Nephron progenitor cell (in vitro differentiated cells): ENCODE results near the gene NEDD1.

Experiments used
- DNase-seq: peaks from one replicate; pipeline ENCODE4 v3.0.0; 2021
- H3K27ac Mint-ChIP-seq: 2 replicates; pipeline ENCODE4 v1.8.0; 2021; ENCODE audit warnings: mild to moderate bottlenecking, moderate library complexity, mixed read lengths
- H3K27me3 Mint-ChIP-seq: 2 replicates; pipeline ENCODE4 v1.8.0; 2021; ENCODE audit warnings: mild to moderate bottlenecking, low read depth, mixed read lengths; ENCODE audit not compliant: poor library complexity
- H3K36me3 Mint-ChIP-seq: 2 replicates; pipeline ENCODE4 v1.8.0; 2021; ENCODE audit warnings: low read depth, mixed read lengths
- H3K4me1 Mint-ChIP-seq: 2 replicates; pipeline ENCODE4 v1.8.0; 2021; ENCODE audit warnings: mixed read lengths
- H3K4me3 Mint-ChIP-seq: 2 replicates; pipeline ENCODE4 v1.8.0; 2021; ENCODE audit warnings: mild to moderate bottlenecking, moderate library complexity, mixed read lengths
- H3K9me3 Mint-ChIP-seq: 2 replicates; pipeline ENCODE4 v1.8.0; 2021; ENCODE audit warnings: mild to moderate bottlenecking, moderate library complexity, mixed read lengths
- TF ChIP-seq, protein P1 (sequence below): fragments of 200-600 bp; sonication (generic); IDR thresholded peaks from 2 replicates; pipeline ENCODE4 v1.5.0; 2021; ENCODE audit warnings: antibody characterized with exemption

The NEDD1 gene

DNA sequence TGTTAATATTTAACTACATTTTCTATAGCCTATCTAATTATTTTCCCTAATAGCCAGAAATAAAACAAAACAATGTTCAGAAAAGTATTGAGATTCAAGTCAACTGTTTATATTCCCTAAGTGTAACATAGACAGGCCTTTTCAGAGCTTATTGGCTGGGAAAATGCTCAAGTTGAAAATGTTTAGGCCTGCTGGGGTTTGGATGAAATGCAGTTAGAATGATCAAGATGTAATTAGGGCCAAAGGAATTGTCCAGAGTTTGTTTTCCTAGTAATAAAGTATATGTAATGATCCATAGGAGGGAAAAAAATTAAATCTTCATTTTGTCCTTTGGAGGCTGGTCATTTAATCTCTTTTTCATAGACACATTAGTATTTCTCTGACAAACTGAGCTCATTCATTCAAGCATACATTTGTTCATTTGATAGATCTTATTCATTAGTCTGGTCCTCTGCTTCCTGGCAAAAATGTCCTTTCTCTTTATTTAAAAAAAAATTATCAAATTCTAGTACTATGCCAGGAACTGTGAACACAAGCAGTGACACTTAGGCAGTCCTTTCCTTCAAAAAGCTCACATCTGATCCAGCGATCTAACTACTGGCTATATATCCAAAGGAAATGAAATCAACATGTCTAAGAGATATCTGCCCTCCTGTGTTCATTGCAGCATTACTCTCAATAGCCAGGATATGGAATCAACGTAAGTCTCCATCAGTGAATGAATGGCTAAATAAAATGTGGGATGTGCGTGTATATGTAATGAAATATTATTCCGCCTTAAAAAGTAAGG lies 40.1 kb upstream of the NEDD1 start:
- no peak overlapping the region for H3K27ac Mint-ChIP-seq
- no peak overlapping the region for H3K4me3 Mint-ChIP-seq
- no peak for DNase-seq
- peaks cover 14% of the 10 kb centered on the region for H3K9me3 Mint-ChIP-seq
- H3K36me3 Mint-ChIP-seq: no peaks in the 10 kb centered on the region
- peaks cover 2% of the 10 kb centered on the region for H3K27me3 Mint-ChIP-seq
- H3K4me1 Mint-ChIP-seq: peaks cover 8% of the 10 kb centered on the region
- TF ChIP-seq, protein P1, sequence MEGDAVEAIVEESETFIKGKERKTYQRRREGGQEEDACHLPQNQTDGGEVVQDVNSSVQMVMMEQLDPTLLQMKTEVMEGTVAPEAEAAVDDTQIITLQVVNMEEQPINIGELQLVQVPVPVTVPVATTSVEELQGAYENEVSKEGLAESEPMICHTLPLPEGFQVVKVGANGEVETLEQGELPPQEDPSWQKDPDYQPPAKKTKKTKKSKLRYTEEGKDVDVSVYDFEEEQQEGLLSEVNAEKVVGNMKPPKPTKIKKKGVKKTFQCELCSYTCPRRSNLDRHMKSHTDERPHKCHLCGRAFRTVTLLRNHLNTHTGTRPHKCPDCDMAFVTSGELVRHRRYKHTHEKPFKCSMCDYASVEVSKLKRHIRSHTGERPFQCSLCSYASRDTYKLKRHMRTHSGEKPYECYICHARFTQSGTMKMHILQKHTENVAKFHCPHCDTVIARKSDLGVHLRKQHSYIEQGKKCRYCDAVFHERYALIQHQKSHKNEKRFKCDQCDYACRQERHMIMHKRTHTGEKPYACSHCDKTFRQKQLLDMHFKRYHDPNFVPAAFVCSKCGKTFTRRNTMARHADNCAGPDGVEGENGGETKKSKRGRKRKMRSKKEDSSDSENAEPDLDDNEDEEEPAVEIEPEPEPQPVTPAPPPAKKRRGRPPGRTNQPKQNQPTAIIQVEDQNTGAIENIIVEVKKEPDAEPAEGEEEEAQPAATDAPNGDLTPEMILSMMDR: no peak

DNA sequence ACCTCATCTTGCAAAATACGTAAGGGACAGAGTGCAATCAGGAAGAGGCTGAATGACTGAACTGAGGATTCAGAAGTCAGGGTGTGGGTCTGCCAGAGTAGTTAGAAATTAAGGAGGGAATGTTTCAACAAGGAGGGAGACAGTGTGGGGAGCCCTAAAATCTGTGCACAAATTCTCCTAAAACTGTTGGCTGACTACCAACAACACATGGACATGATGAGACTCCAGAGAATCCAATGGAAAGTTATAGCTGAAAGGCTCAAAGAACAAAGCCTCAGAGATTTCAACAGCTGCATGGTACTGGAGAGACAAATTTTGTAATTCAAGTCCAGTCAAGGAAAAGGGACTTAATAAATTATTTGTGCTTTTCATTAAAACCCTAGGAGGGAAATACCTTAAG lies 36.1 kb upstream of the NEDD1 start:
- Mint-ChIP-seq H3K36me3 (no peaks in the 10 kb centered on the region), H3K27me3 (peaks cover 2% of the 10 kb centered on the region), H3K27ac (no peak overlapping the region), H3K9me3 (peaks cover 14% of the 10 kb centered on the region), H3K4me3 (no peak overlapping the region), H3K4me1 (no peaks in the 10 kb centered on the region)
- TF ChIP-seq, protein P1: no peak
- DNase-seq: no peak

DNA sequence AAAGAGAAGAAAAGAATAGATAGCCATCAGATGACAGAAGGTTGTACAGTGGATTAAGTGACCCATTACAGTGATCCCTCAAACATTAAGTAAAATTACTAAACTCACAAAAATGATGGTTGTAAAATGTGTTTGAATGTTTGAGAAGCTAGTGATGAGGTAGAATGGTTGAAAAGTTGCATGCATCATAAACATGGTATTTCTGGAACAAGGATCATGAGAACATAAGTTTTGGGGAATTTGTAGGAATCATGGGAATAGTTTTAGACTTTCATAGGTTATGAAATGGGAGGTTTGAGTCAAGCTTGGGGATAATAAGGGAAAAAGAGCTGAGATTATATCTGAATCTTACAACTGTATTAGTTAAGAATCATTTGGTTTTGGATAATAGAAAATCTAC lies 34.1 kb upstream of the NEDD1 start:
- no peak overlapping the region for H3K4me3 Mint-ChIP-seq
- no peak for DNase-seq
- peaks cover 2% of the 10 kb centered on the region for H3K27me3 Mint-ChIP-seq
- H3K27ac Mint-ChIP-seq: no peak overlapping the region
- H3K9me3 Mint-ChIP-seq: peaks cover 14% of the 10 kb centered on the region
- no peaks in the 10 kb centered on the region for H3K36me3 Mint-ChIP-seq
- TF ChIP-seq, protein P1: no peak
- H3K4me1 Mint-ChIP-seq: no peaks in the 10 kb centered on the region

DNA sequence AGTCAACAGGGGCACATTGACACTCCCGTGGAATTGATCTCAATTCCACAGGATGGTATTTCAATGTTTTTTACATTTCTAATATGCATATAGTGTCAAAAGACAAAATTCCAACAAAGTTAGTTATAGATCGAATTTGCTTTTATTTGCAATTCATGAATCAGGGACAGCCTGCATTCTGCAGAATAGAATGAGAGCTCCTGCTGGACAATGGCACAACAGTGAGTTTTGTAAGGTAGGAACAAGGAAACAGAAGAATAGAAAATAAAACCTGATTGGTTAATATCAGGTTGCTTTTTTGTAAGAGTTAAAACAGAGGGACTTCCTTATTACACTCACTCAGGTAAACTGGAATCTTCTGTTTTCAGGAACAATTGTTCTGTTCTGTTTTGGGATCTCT lies 32.8 kb upstream of the NEDD1 start:
- no peak overlapping the region for H3K4me3 Mint-ChIP-seq

DNA sequence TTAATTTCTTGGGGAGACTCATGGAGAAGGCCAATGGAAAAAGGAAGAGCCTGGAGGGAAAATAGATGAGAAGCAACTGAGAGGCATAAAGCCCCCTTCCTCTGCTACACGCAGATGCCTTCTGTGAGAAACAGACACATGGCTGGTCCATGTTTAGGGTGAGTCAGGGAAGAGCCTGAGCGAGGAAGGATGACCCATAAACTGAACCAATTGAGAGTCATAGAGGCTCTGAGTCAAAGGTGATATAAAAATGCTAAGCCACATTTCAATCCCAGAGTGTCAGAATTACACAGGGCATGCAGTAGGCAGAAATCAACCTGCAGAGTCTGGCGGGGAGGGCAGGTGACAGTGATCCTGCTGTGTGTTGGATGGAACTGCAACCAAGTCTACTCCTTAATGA lies 30.1 kb upstream of the NEDD1 start:
- no peak overlapping the region for H3K4me3 Mint-ChIP-seq
- H3K36me3 Mint-ChIP-seq: no peaks in the 10 kb centered on the region
- peaks cover 7% of the 10 kb centered on the region for H3K4me1 Mint-ChIP-seq
- peaks cover 7% of the 10 kb centered on the region for H3K9me3 Mint-ChIP-seq
- no peak for DNase-seq
- no peak overlapping the region for H3K27ac Mint-ChIP-seq
- TF ChIP-seq, protein P1: no peak
- H3K27me3 Mint-ChIP-seq: no peaks in the 10 kb centered on the region

More for the DNA sequence above, 32.8 kb upstream of the NEDD1 start:
- H3K27me3 Mint-ChIP-seq: peaks cover 2% of the 10 kb centered on the region
- no peaks in the 10 kb centered on the region for H3K36me3 Mint-ChIP-seq
- TF ChIP-seq, protein P1: no peak
- DNase-seq: no peak
- no peak overlapping the region for H3K27ac Mint-ChIP-seq
- H3K9me3 Mint-ChIP-seq: peaks cover 14% of the 10 kb centered on the region
- no peaks in the 10 kb centered on the region for H3K4me1 Mint-ChIP-seq

DNA sequence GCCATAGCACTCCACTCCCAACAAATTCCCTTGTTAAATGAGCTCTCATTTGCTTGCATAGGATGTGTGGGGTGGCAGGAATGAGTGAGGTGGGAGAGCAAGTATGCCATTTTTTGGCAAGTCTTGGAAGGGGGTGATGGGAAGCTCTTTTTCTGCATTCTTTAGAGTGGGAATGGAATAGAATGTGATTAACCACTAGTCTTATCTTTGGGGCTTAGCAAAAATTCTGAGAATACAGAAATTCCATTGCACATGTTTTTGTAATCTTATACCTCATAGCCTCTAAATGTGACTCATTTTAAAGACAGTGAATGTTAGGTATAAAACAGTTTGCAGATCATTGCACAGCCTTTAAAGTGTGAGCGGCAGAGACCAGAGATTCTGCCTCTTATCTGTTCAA lies 28.4 kb upstream of the NEDD1 start:
- Mint-ChIP-seq H3K9me3 (peaks cover 7% of the 10 kb centered on the region), H3K4me3 (no peak overlapping the region), H3K36me3 (no peaks in the 10 kb centered on the region), H3K27me3 (no peaks in the 10 kb centered on the region), H3K27ac (no peak overlapping the region), H3K4me1 (peaks cover 7% of the 10 kb centered on the region)
- DNase-seq: no peak
- TF ChIP-seq, protein P1: no peak
